Mesenchymal stem cell (in vitro differentiated cells and primary cell): ENCODE data around the gene RAD51B.

Source experiments
- DNase-seq: peaks from one replicate; pipeline ENCODE4 v3.0.0-alpha.2; 2013
- H2AFZ ChIP-seq: one replicate; pipeline ENCODE4 v1.6.1; 2013; ENCODE audit warnings: low read depth, mild to moderate bottlenecking, control low read depth, inconsistent platforms, low read length, moderate library complexity
- H2AK5ac ChIP-seq: 2 replicates; pipeline ENCODE4 v1.6.1; 2013; ENCODE audit warnings: low read length, moderate library complexity, mild to moderate bottlenecking, inconsistent platforms; ENCODE audit not compliant: severe bottlenecking
- H2BK120ac ChIP-seq: one replicate; pipeline ENCODE4 v1.6.1; 2013; ENCODE audit warnings: low read depth, mild to moderate bottlenecking, inconsistent platforms, low read length, moderate library complexity
- H2BK12ac ChIP-seq, 2 experiments: one replicate each; pipeline ENCODE4 v1.6.1; 2013; ENCODE audit warnings: inconsistent platforms in 2 of 2, low read length in 2 of 2, mild to moderate bottlenecking in 2 of 2, moderate library complexity in 2 of 2, control low read depth in 1 of 2
- H2BK15ac ChIP-seq: one replicate; pipeline ENCODE4 v1.6.1; 2013; ENCODE audit warnings: mild to moderate bottlenecking, low read depth, inconsistent platforms; ENCODE audit not compliant: poor library complexity, severe bottlenecking
- H2BK5ac ChIP-seq: 2 replicates; pipeline ENCODE4 v1.6.1; 2013; ENCODE audit warnings: low read depth, mild to moderate bottlenecking, low read length, control low read depth, inconsistent platforms; ENCODE audit not compliant: poor library complexity, severe bottlenecking
- H3K14ac ChIP-seq, 2 experiments: one replicate each; pipeline ENCODE4 v1.6.1; 2013; ENCODE audit warnings: inconsistent platforms in 2 of 2, low read length in 2 of 2, control low read depth in 1 of 2, mild to moderate bottlenecking in 1 of 2, moderate library complexity in 1 of 2
- H3K18ac ChIP-seq, 2 experiments: one replicate each; pipeline ENCODE4 v1.6.1; 2013; ENCODE audit warnings: inconsistent platforms in 2 of 2, low read length in 2 of 2, control low read depth in 1 of 2, low read depth in 1 of 2, mild to moderate bottlenecking in 1 of 2
- H3K23ac ChIP-seq, 2 experiments: one replicate each; pipeline ENCODE4 v1.6.1; 2013; ENCODE audit warnings: inconsistent platforms in 2 of 2, low read length in 2 of 2, mild to moderate bottlenecking in 2 of 2, moderate library complexity in 2 of 2, control low read depth in 1 of 2
- H3K27ac ChIP-seq: 2 replicates; pipeline ENCODE4 v1.5.1; 2013; ENCODE audit warnings: mild to moderate bottlenecking, moderate library complexity, low read length, control low read depth, inconsistent platforms; ENCODE audit not compliant: poor library complexity, severe bottlenecking
- H3K27me3 ChIP-seq, 2 experiments: 2 replicates each; pipeline versions ENCODE4 v1.6.1 to v1.7.0; 2013; ENCODE audit warnings: low read length in 2 of 2, mild to moderate bottlenecking in 2 of 2, moderate library complexity in 2 of 2, control low read depth in 1 of 2, inconsistent platforms in 1 of 2; ENCODE audit not compliant: control insufficient read depth in 1 of 2, insufficient read depth in 1 of 2
- H3K36me3 ChIP-seq, 2 experiments: 2 replicates each; pipeline versions ENCODE4 v1.6.1 to v1.7.0; 2013; ENCODE audit warnings: low read length in 2 of 2, control low read depth in 1 of 2, inconsistent platforms in 1 of 2, low read depth in 1 of 2, mild to moderate bottlenecking in 1 of 2; ENCODE audit not compliant: insufficient read depth in 2 of 2, control insufficient read depth in 1 of 2
- H3K4ac ChIP-seq, 2 experiments: one replicate each; pipeline ENCODE4 v1.6.1; 2013; ENCODE audit warnings: inconsistent platforms in 2 of 2, low read length in 2 of 2, mild to moderate bottlenecking in 2 of 2, moderate library complexity in 2 of 2, control low read depth in 1 of 2, low read depth in 1 of 2
- H3K4me1 ChIP-seq: 2 replicates; pipeline ENCODE4 v1.6.1; 2013; ENCODE audit warnings: low read depth, low read length, control low read depth; ENCODE audit not compliant: control insufficient read depth, insufficient read depth
- H3K4me2 ChIP-seq: 2 replicates; pipeline ENCODE4 v1.6.1; 2013; ENCODE audit warnings: low read length, mild to moderate bottlenecking, inconsistent platforms; ENCODE audit not compliant: poor library complexity, severe bottlenecking
- H3K4me3 ChIP-seq, 2 experiments: 2 replicates each; pipeline versions ENCODE4 v1.5.1 to v1.7.0; 2013; ENCODE audit warnings: low read length in 2 of 2, mild to moderate bottlenecking in 2 of 2, control low read depth in 1 of 2, low read depth in 1 of 2; ENCODE audit not compliant: insufficient read depth in 1 of 2
- H3K79me1 ChIP-seq: replicated peaks from 2 replicates; pipeline ENCODE4 v1.6.1; 2013; ENCODE audit warnings: mild to moderate bottlenecking, control low read depth, low read length, inconsistent platforms; ENCODE audit not compliant: poor library complexity, severe bottlenecking
- H3K9ac ChIP-seq: 2 replicates; pipeline ENCODE4 v1.7.0; 2013; ENCODE audit warnings: mild to moderate bottlenecking, low read length, moderate library complexity
- H3K9me3 ChIP-seq: 2 replicates; pipeline ENCODE4 v1.7.0; 2013; ENCODE audit warnings: mild to moderate bottlenecking, low read length; ENCODE audit not compliant: control insufficient read depth
- H4K8ac ChIP-seq: one replicate; pipeline ENCODE4 v1.6.1; 2013; ENCODE audit warnings: inconsistent platforms, mild to moderate bottlenecking, low read length, moderate library complexity
- H4K91ac ChIP-seq: one replicate; pipeline ENCODE4 v1.6.1; 2013; ENCODE audit warnings: mild to moderate bottlenecking, low read length, inconsistent platforms
- WGBS: methylation state at CpG from one replicate; pipeline ENCODE4 v1.1.7; 2013; ENCODE audit warnings: mixed read lengths; 5-methylcytosine and 5-hydroxymethylcytosine counted together

Gene RAD51B

GRCh38 chr14:68532496-68532895, 712.9 kb downstream of the RAD51B start:
- H2BK5ac ChIP-seq = no peak overlapping the region

GRCh38 chr14:68534276-68534675, 714.7 kb downstream of the RAD51B start:
- Histone ChIP-seq H2AFZ (no peak overlapping the region), H2BK15ac (no peak overlapping the region), H3K4ac (no peak overlapping the region), H3K4me2 (no peak overlapping the region), H3K14ac (no peak overlapping the region), H3K4me3 (no peak overlapping the region), H3K27ac (no peak overlapping the region), H4K8ac (no peak overlapping the region), H3K79me1 (no peaks in the 10 kb centered on the region), H3K18ac (no peak overlapping the region), H2AK5ac (peak overlapping the region; percentile 38), H2BK5ac (no peak overlapping the region), H3K9me3 (peaks cover 29% of the 10 kb centered on the region), H3K27me3 (no peaks in the 10 kb centered on the region), H3K36me3 (no peaks in the 10 kb centered on the region), H2BK12ac (peak overlapping the region in 1 of 2 experiments; percentile 50), H3K23ac (no peak overlapping the region), H3K4me1 (peaks cover 1% of the 10 kb centered on the region), H4K91ac (no peak overlapping the region), H2BK120ac (no peak overlapping the region), H3K9ac (no peak overlapping the region)
- 98% methylated on average over 1 of the region's 3 CpGs for WGBS
- DNase-seq = no peak

More at GRCh38 chr14:68532496-68532895, 712.9 kb downstream of the RAD51B start:
- Histone ChIP-seq H3K9ac (no peak overlapping the region), H4K8ac (no peak overlapping the region), H4K91ac (no peak overlapping the region), H2AK5ac (no peak overlapping the region), H2BK120ac (no peak overlapping the region), H3K23ac (no peak overlapping the region), H3K4me1 (no peaks in the 10 kb centered on the region), H3K4ac (no peak overlapping the region), H2BK15ac (no peak overlapping the region), H3K79me1 (no peaks in the 10 kb centered on the region), H3K4me2 (no peak overlapping the region), H3K36me3 (no peaks in the 10 kb centered on the region), H2BK12ac (no peak overlapping the region), H3K27ac (no peak overlapping the region), H3K14ac (no peak overlapping the region), H3K18ac (no peak overlapping the region), H2AFZ (no peak overlapping the region), H3K4me3 (no peak overlapping the region), H3K9me3 (peaks cover 42% of the 10 kb centered on the region), H3K27me3 (no peaks in the 10 kb centered on the region)
- no peak for DNase-seq

GRCh38 chr14:68535404-68536017, 715.9 kb downstream of the RAD51B start:
- Histone ChIP-seq H2BK120ac (no peak overlapping the region), H2BK12ac (peak overlapping the region; percentile 9 to 29), H3K4me3 (no peak overlapping the region), H3K4ac (no peak overlapping the region), H3K27ac (peak overlapping the region; percentile 6), H3K36me3 (no peaks in the 10 kb centered on the region), H2AFZ (no peak overlapping the region), H3K27me3 (no peaks in the 10 kb centered on the region), H2AK5ac (peak overlapping the region; percentile 64), H3K14ac (no peak overlapping the region), H2BK15ac (no peak overlapping the region), H4K91ac (peak overlapping the region; percentile 3), H2BK5ac (no peak overlapping the region), H3K9ac (peak overlapping the region; percentile 56), H3K4me2 (no peak overlapping the region), H3K79me1 (no peaks in the 10 kb centered on the region), H3K9me3 (peaks cover 17% of the 10 kb centered on the region), H4K8ac (peak overlapping the region; percentile 4), H3K18ac (peak overlapping the region; percentile 29 to 37), H3K4me1 (peaks cover 3% of the 10 kb centered on the region), H3K23ac (no peak overlapping the region)
- WGBS = 15% methylated on average over 5 of the region's 5 CpGs
- peak; percentile 87 for DNase-seq

GRCh38 chr14:68536018-68536410, 716.4 kb downstream of the RAD51B start:
- no peak overlapping the region for H3K27ac ChIP-seq
- no peak overlapping the region for H2BK15ac ChIP-seq
- no peak overlapping the region for H3K23ac ChIP-seq
- DNase-seq = no peak
- H3K4me2 ChIP-seq = no peak overlapping the region
- H3K9ac ChIP-seq = peak overlapping the region; percentile 56
- peak overlapping the region in 1 of 2 experiments; percentile 11 for H3K4ac ChIP-seq
- no peak overlapping the region for H2BK5ac ChIP-seq
- H2AFZ ChIP-seq = no peak overlapping the region
- H3K14ac ChIP-seq = no peak overlapping the region
- peak overlapping the region; percentile 64 for H2AK5ac ChIP-seq
- no peaks in the 10 kb centered on the region for H3K27me3 ChIP-seq
- H2BK12ac ChIP-seq = peak overlapping the region; percentile 9 to 63
- H4K8ac ChIP-seq = peak overlapping the region; percentile 4
- H4K91ac ChIP-seq = peak overlapping the region; percentile 3
- no peaks in the 10 kb centered on the region for H3K79me1 ChIP-seq
- H3K4me3 ChIP-seq = no peak overlapping the region
- no peak overlapping the region for H2BK120ac ChIP-seq
- no peaks in the 10 kb centered on the region for H3K36me3 ChIP-seq
- H3K4me1 ChIP-seq = peaks cover 3% of the 10 kb centered on the region
- H3K9me3 ChIP-seq = peaks cover 12% of the 10 kb centered on the region
- H3K18ac ChIP-seq = peak overlapping the region; percentile 29 to 37
- no CpG with 5 or more reads among the region's 1 CpG for WGBS
